Measurements from ENCODE around the gene LRSAM1.

DNA sequence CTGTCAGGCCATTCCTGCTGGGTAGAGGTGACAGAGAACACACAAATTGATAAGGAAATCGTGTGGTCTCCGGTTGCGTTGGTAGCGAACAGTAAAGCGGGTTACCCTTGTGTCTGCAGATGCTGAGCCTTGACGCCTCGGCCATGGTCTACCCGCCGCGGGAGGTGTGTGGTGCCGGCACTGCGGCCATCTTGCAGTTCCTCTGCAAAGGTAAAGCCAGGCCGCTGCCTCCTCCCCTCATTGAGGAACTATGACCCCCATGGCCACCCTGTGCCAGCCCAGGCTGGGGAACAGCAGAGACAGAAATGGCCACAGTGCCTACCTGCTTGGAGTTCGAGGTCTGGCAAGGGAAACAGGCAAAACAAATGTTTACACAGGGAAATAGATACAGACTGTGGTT lies 16.3 kb downstream of the LRSAM1 start:
- TF ChIP-seq POLR2A (IDR thresholded peaks at IDR 0.05) = no peak
- TF ChIP-seq, protein P1, sequence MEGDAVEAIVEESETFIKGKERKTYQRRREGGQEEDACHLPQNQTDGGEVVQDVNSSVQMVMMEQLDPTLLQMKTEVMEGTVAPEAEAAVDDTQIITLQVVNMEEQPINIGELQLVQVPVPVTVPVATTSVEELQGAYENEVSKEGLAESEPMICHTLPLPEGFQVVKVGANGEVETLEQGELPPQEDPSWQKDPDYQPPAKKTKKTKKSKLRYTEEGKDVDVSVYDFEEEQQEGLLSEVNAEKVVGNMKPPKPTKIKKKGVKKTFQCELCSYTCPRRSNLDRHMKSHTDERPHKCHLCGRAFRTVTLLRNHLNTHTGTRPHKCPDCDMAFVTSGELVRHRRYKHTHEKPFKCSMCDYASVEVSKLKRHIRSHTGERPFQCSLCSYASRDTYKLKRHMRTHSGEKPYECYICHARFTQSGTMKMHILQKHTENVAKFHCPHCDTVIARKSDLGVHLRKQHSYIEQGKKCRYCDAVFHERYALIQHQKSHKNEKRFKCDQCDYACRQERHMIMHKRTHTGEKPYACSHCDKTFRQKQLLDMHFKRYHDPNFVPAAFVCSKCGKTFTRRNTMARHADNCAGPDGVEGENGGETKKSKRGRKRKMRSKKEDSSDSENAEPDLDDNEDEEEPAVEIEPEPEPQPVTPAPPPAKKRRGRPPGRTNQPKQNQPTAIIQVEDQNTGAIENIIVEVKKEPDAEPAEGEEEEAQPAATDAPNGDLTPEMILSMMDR (IDR thresholded peaks at IDR 0.05) = no peak

Data from gastroesophageal sphincter (tissue), 3 donors.